GM10266 (cell line): ENCODE data around the gene GIMAP8.
"Not testable (repeated sequence)": the region's sequence is repeated elsewhere in the genome, so short reads cannot be mapped to it uniquely, and the experiment has no call there.

Experiments
- DNase-seq: peaks from one replicate; pipeline ENCODE4 v3.0.0; 2012; ENCODE audit errors: extremely low spot score
- CTCF ChIP-seq: IDR thresholded peaks from 2 replicates; pipeline ENCODE4 v1.5.1; 2012; ENCODE audit warnings: mild to moderate bottlenecking, low read depth; ENCODE audit not compliant: control insufficient read depth, insufficient read depth; ENCODE audit errors: missing control alignments

The GIMAP8 gene

GRCh38 chr7:150519310-150519709, 68.9 kb downstream of the GIMAP8 start:
- DNase-seq: no peak
- TF ChIP-seq CTCF: no peak

GRCh38 chr7:150520145-150520544, 69.7 kb downstream of the GIMAP8 start:
- DNase-seq: no peak
- no peak for TF ChIP-seq CTCF

GRCh38 chr7:150522931-150523330, 72.5 kb downstream of the GIMAP8 start:
- DNase-seq: not testable (repeated sequence)

- DNase-seq: no peak
- no peak for TF ChIP-seq CTCF
These were observed 73.6 kb downstream of the GIMAP8 start for GRCh38 chr7:150524018-150524417.
